ENCODE measurements around the gene ZSWIM1. TPM values are rescaled to one million over a fixed set of nuclear protein-coding genes. Genes with fewer than 3 reads are reported as not detected.

The ZSWIM1 gene
- total RNA-seq, 1 experiment from 2014 or later, result 13.0 TPM

DNA sequence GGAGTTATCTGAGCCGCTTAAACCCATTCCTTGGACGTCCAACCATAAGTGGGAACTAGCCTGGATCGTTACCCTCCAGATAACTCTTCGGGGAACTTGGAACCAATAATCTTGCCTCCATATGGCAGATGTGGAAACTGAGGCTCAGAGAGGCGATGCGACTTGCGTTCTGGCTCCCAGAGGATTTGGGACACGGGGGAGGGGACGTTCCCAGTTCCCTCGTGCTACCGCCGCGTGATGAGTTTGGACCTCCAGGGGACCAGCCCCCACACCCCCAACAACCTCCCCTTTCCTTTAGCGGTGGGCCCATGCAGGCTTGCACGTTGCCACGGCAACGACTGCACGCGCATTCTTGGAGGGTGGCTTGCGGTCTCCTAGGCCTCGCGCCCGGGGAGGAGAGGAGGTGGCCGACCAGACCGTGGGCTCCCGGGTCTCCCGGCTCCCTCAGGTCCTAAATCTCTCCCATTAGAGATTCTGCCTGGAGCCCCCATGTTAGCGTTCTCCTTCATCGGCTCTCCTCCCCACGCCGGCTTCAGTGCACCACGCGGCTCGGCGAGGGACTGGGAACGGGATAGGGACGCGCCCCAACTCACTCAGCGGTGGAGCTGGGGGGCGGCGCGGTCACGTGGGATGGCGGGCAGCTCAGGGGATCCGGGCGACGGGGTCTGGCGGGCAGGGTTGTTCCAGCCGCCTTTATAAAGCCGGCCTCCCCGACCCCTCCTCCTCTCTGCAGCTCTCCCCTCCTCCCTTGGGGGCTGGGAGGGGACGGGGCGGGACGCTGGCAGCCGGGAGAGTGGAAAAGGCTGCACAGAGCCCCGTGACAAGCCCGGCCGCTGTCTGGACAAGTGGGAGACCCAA, 30.7 kb downstream of the ZSWIM1 start, which contains the start of gene PLTP (continued):
- TF ChIP-seq REST (IDR thresholded peaks at IDR 0.05; ENCODE audit: low read depth) (no peak), EZH2phosphoT487 (IDR thresholded peaks at IDR 0.05; ENCODE audit: borderline replicate concordance) (no peak), CBX3 (IDR thresholded peaks at IDR 0.05; ENCODE audit: low read depth) (no peak)

DNA sequence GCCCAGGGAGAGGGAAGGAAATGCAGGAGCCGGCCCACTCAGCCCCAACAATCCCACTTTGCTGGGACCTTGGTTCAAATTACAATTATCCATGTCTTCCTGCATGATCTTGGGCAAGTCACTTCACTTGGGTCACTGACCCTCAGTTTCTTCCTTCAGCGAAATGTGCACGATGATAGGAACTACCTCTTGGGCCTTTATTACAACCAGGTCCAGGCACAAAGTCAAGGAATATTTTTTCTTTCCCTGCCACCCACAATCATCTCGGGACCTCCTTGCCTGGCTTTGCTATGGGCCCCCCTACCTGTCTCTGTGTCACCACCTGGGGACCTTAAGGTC, 31.3 kb downstream of the ZSWIM1 start:
- POLR2A ChIA-PET, result no interaction called here
- H2AFZ ChIP-seq (ENCODE audit: low read depth, low read length, poor library complexity, severe bottlenecking), result no peak overlapping the region

More for the DNA sequence above, 31.3 kb downstream of the ZSWIM1 start:
- H4K20me1 ChIP-seq (ENCODE audit: insufficient read depth), result no peaks in the 10 kb centered on the region
- H3K36me3 ChIP-seq (ENCODE audit: control insufficient read depth in 1 of 2, insufficient read depth in 2 of 2, low read length in 2 of 2), result no peaks in the 10 kb centered on the region
- DNase-seq (ENCODE audit: low read depth, low spot score) (no peak), ATAC-seq (no peak)
- H3K9me2 ChIP-seq (ENCODE audit: insufficient read depth), result no peaks in the 10 kb centered on the region
- no TSS peak for BruUV-seq (replicated peaks)
- H3K79me2 ChIP-seq (ENCODE audit: insufficient read depth, low read length), result no peaks in the 10 kb centered on the region
- H3K9me3 ChIP-seq (ENCODE audit: control insufficient read depth in 1 of 2, insufficient read depth in 1 of 2, low read depth in 1 of 2, low read length in 2 of 2), result no peaks in the 10 kb centered on the region
- RAD21 ChIA-PET (ENCODE audit: low non-redundant PET in 1 of 2, low total read pairs in 2 of 2, uncharacterized antibody in 2 of 2, unreplicated experiment in 2 of 2), result no interaction called here
- no peak overlapping the region for H3K27ac ChIP-seq (ENCODE audit: low read depth, low read length)
- H3K27me3 ChIP-seq (ENCODE audit: insufficient read depth, low read length), result no peaks in the 10 kb centered on the region
- intact Hi-C loops (cut with micrococcal nuclease), result no loop called here
- no peak for TF ChIP-seq POLR2A (IDR thresholded peaks at IDR 0.05; ENCODE audit: borderline replicate concordance, extremely low read depth, insufficient read depth, insufficient read length)
- no peak overlapping the region for H3K4me2 ChIP-seq (ENCODE audit: low read length)
- CTCF ChIA-PET, result no interaction called here
- peaks cover 0 to 15% of the 10 kb centered on the region in 2 experiments; a peak in 3 of 4 replicates for H3K4me1 ChIP-seq (ENCODE audit: control insufficient read depth in 1 of 2, insufficient read depth in 2 of 2, low read length in 2 of 2)
- H3K4me3 ChIP-seq (replicated peaks in 1 of 2; ENCODE audit: low read depth in 1 of 2, low read length in 2 of 2), result no peak overlapping the region
- no peak overlapping the region for H3K9ac ChIP-seq (ENCODE audit: low read length)

All from HCT116 (cell line).